ENCODE results near the gene STARD6. TPM values are rescaled to one million over a fixed set of nuclear protein-coding genes. Genes with fewer than 3 reads are reported as not detected.

STARD6 gene
- total RNA-seq, 1 experiment from 2014 or later, result not detected

GRCh38 chr18:54393648-54394294, 36.1 kb upstream of the STARD6 start:
- H3K27me3 ChIP-seq (ENCODE audit: insufficient read depth, low read length), result no peaks in the 10 kb centered on the region
- no peak overlapping the region for H4K8ac ChIP-seq (replicated peaks; ENCODE audit: insufficient read length, low read depth, low read length)
- no peak overlapping the region for H3K23ac ChIP-seq (ENCODE audit: insufficient read length, low read depth, low read length)
- no peak overlapping the region for H4K91ac ChIP-seq (ENCODE audit: insufficient read length, low read depth, low read length)
- H2BK5ac ChIP-seq (ENCODE audit: insufficient read length, low read length), result no peak overlapping the region
- Mint-ChIP-seq H3K4me1 (peaks cover 8 to 17% of the 10 kb centered on the region in 2 experiments), H3K36me3 (ENCODE audit: insufficient read depth in 1 of 3, low read depth in 3 of 3) (peaks cover 0 to 3% (median under 1%) of the 10 kb centered on the region in 3 experiments; a peak in 3 of 7 replicates), H3K9me3 (no peaks in the 10 kb centered on the region; a peak in 1 of 5 replicates), H3K27me3 (ENCODE audit: low read depth) (peaks cover under 1% of the 10 kb centered on the region; the same call in 1 of the 2 replicates), H3K4me3 (no peak overlapping the region), H3K27ac (no peak overlapping the region)
- no peaks in the 10 kb centered on the region for H3K4me1 ChIP-seq (ENCODE audit: insufficient read depth, low read length)
- no peaks in the 10 kb centered on the region for H3K9me3 ChIP-seq (ENCODE audit: control insufficient read depth, low read depth, low read length)
- no peak overlapping the region for H3K4me2 ChIP-seq (ENCODE audit: insufficient read depth, insufficient read length, low read length)
- no peak overlapping the region for H3K4ac ChIP-seq (ENCODE audit: low read depth, low read length)
- H3K14ac ChIP-seq (ENCODE audit: insufficient read depth, low read length), result no peak overlapping the region
- H2AK5ac ChIP-seq (ENCODE audit: insufficient read length, low read length), result no peak overlapping the region
- no peak overlapping the region for H3K9ac ChIP-seq (ENCODE audit: extremely low read depth, insufficient read length, low read length)
- WGBS (ENCODE audit: extremely low coverage, insufficient read length, low lambda C conversion rate), result no CpG with 5 or more reads among the region's 1 CpG
- no peak overlapping the region for H3K27ac ChIP-seq (ENCODE audit: insufficient read length, low read depth, low read length)
- H4K5ac ChIP-seq (ENCODE audit: insufficient read length, low read depth, low read length), result no peak overlapping the region
- no peak overlapping the region for H3T11ph ChIP-seq (ENCODE audit: low read length)
- no peak overlapping the region for H3K18ac ChIP-seq (ENCODE audit: insufficient read length, low read depth, low read length)
- TF ChIP-seq CTCF (conservative IDR thresholded peaks at IDR 0.05), result no peak
- H2AFZ ChIP-seq (ENCODE audit: low read length), result no peak overlapping the region
- no peaks in the 10 kb centered on the region for H3K79me2 ChIP-seq (ENCODE audit: insufficient read depth, low read length)
- no peak for DNase-seq
- H2BK15ac ChIP-seq (ENCODE audit: low read depth, low read length), result no peak overlapping the region
- H3K23me2 ChIP-seq (ENCODE audit: insufficient read length, low read depth, low read length, poor library complexity, severe bottlenecking), result no peaks in the 10 kb centered on the region
- no peak overlapping the region for H2BK12ac ChIP-seq (ENCODE audit: insufficient read length, low read depth, low read length)
- no peak overlapping the region for H2BK120ac ChIP-seq (ENCODE audit: low read depth, low read length, poor library complexity, severe bottlenecking)
- no peaks in the 10 kb centered on the region for H4K20me1 ChIP-seq (ENCODE audit: control insufficient read depth, insufficient read depth, insufficient read length)
- no peak overlapping the region for H2BK20ac ChIP-seq (ENCODE audit: low read depth, low read length, poor library complexity, severe bottlenecking)
- no peak overlapping the region for H3K56ac ChIP-seq (ENCODE audit: insufficient read length, low read depth, low read length)
- no peaks in the 10 kb centered on the region for H3K79me1 ChIP-seq (ENCODE audit: insufficient read depth, low read depth, low read length, poor library complexity, severe bottlenecking)

Measured in H9 (cell line).